Measurements from ENCODE around the gene CPNE4.

The CPNE4 gene

DNA sequence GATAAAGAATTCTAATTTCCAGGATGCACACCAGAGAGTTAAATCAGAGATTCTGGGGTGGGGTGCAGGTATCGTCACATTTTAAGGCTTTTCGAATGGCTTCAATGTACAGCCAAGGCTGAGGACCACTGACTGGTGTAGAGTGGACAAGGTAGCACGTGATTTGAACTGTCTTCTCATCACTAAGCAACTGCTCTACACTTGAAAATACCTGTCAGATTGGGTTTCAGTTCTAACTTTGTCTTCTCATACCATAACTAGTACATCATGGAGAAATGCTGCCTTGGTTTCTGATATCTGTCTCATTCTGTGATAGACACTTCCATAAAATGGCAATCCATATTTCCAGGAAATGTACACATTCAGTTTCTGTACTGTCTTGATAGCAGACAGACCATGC lies 474.0 kb downstream of the CPNE4 start:
- H3K27ac ChIP-seq (ENCODE audit: insufficient read depth, low read depth, low read length, poor library complexity, severe bottlenecking): no peak overlapping the region
- WGBS, 2 experiments: 90 to 96% methylated on average over 3 of the region's 3 CpGs

DNA sequence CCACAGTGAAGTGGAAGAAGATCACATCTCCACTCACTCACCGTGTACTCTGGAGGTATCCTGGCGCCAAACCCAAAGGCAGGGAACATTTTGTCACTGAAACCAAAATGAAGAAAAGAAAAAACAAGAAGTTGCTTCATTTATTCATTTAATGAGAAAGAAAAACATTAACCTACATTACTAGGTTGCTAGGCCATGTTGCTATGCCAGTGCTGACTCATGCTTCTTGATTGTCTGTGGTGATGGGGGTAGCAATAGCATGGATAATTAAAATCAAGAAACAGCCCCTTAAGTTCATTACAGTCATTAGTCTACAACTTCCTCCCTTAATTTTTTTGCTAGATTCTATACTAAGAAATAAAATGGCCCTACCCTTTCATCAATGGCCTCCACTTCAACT lies 479.4 kb downstream of the CPNE4 start:
- Histone ChIP-seq H3K4me3 (ENCODE audit: insufficient read depth, low read depth, low read length) (no peak overlapping the region), H3K4me1 (ENCODE audit: control insufficient read depth, insufficient read depth, low read length) (peaks cover 13% of the 10 kb centered on the region), H3K27me3 (ENCODE audit: control insufficient read depth, insufficient read depth, low read length, poor library complexity, severe bottlenecking) (no peaks in the 10 kb centered on the region), H3K27ac (ENCODE audit: insufficient read depth, low read depth, low read length, poor library complexity, severe bottlenecking) (no peak overlapping the region), H3K36me3 (ENCODE audit: control insufficient read depth, insufficient read depth, low read length) (no peaks in the 10 kb centered on the region), H3K9me3 (ENCODE audit: control insufficient read depth, low read length) (no peaks in the 10 kb centered on the region)
- 100% methylated on average over 2 of the region's 2 CpGs for WGBS, 2 experiments

More for the DNA sequence above, 474.0 kb downstream of the CPNE4 start:
- Histone ChIP-seq H3K27me3 (ENCODE audit: control insufficient read depth, insufficient read depth, low read length, poor library complexity, severe bottlenecking) (no peaks in the 10 kb centered on the region), H3K36me3 (ENCODE audit: control insufficient read depth, insufficient read depth, low read length) (no peaks in the 10 kb centered on the region), H3K9me3 (ENCODE audit: control insufficient read depth, low read length) (no peaks in the 10 kb centered on the region), H3K4me1 (ENCODE audit: control insufficient read depth, insufficient read depth, low read length) (peaks cover 19% of the 10 kb centered on the region), H3K4me3 (ENCODE audit: insufficient read depth, low read depth, low read length) (no peak overlapping the region)

DNA sequence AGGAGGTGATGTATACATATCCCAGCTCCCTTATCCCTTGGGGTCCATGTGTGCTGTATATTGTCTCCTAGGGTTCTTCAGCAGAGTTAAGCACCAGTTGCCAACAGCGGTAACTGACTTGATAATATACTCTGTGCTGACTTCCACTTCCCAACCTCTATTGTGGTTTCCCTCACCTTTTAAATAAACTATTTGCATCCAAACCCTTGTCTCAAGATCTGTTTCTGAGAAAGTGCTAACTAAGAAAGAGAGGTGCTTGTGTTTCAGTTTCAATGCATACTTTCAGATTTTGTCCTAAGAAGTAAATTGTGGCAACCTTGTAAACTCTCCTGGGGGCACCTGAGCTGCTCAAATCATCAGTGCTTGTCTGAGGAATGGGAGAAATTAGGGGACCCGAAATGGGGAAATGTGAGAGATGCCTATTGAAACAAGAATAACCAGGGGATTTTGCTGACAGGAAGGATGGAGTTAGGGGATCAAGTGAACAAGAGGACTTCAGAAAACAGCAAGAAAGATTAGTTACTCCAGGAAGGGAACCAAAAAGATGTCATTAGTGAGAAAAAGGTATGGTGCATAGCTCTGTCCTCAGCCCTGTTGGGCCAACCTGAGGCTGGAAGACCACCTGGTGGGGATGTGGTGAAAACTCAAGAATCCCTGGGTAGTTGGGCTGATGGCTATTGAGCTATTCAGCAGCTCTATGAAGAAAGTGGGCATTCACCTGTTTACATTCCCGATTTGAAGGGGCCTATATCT lies 481.1 kb downstream of the CPNE4 start:
- 91 to 97% methylated on average over 3 of the region's 3 CpGs for WGBS, 2 experiments
- Histone ChIP-seq H3K4me3 (ENCODE audit: insufficient read depth, low read depth, low read length) (no peak overlapping the region), H3K27ac (ENCODE audit: insufficient read depth, low read depth, low read length, poor library complexity, severe bottlenecking) (no peak overlapping the region), H3K27me3 (ENCODE audit: control insufficient read depth, insufficient read depth, low read length, poor library complexity, severe bottlenecking) (no peaks in the 10 kb centered on the region), H3K4me1 (ENCODE audit: control insufficient read depth, insufficient read depth, low read length) (peaks cover 13% of the 10 kb centered on the region), H3K36me3 (ENCODE audit: control insufficient read depth, insufficient read depth, low read length) (no peaks in the 10 kb centered on the region), H3K9me3 (ENCODE audit: control insufficient read depth, low read length) (no peaks in the 10 kb centered on the region)

DNA sequence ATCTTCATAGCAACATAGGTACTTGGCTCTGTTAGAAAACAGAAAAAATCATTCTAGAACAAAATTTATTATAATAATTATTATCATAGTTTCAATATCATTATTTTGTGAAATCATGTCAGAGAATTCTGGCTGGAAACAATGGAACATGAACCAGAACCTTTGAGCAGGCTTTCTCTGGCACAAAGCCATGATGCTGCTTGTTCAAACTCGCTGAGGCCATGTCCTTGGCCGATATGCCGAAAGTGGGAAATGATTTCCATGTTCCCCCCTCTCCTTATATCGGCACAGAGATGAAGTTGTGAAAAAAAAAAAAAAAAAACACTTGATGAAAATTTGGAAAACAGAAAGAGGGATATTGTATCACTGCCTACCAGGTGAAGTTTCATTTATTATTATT lies 483.1 kb downstream of the CPNE4 start:
- Histone ChIP-seq H3K27ac (ENCODE audit: insufficient read depth, low read depth, low read length, poor library complexity, severe bottlenecking) (no peak overlapping the region), H3K4me3 (ENCODE audit: insufficient read depth, low read depth, low read length) (no peak overlapping the region), H3K36me3 (ENCODE audit: control insufficient read depth, insufficient read depth, low read length) (no peaks in the 10 kb centered on the region), H3K4me1 (ENCODE audit: control insufficient read depth, insufficient read depth, low read length) (peaks cover 7% of the 10 kb centered on the region), H3K27me3 (ENCODE audit: control insufficient read depth, insufficient read depth, low read length, poor library complexity, severe bottlenecking) (no peaks in the 10 kb centered on the region), H3K9me3 (ENCODE audit: control insufficient read depth, low read length) (no peaks in the 10 kb centered on the region)
- WGBS, 2 experiments: 97 to 98% methylated on average over 3 to 4 of the region's 4 CpGs

DNA sequence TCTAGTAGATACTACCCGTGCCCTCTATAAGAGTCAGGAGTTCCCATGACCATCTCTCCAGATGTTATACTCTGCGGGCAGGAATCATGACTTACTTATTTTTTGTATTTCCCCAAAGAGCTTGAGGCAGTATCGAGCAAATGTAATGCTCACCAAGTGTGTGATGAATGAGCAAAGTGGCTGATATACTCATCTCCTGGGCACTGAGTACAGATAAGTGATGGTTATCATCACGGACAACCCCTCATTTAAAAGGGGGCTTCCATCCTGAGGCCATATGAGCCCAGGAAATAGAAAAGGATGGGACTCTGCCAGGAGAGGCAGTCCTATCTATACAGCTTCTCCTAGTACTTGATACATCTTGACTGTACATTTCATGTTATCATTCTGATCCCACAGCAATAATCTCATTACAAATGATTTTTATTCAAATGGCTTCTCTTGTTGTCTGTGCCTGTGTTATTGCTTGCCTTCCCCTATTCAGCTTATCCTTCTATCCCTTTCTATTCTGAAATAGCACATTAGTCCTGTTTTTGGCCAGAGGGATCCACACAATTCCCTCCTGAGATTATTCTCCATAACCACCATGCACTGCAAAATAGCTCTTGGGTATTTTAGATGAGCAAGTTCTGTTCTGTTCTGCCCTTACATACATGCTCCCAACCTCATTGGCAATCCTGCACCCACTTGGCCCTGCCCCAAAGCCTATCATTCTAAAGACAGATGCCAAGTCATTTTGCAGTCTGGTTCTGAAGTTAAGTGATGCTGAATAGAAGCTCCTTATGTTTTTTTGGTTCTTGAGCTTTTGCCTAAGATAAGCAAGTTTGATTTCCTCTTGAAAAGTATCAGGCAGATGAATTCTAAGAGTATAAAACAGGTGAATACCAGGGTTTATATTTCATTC lies 484.0 kb downstream of the CPNE4 start:
- no peaks in the 10 kb centered on the region for H3K36me3 ChIP-seq (ENCODE audit: control insufficient read depth, insufficient read depth, low read length)
- peaks cover 7% of the 10 kb centered on the region for H3K4me1 ChIP-seq (ENCODE audit: control insufficient read depth, insufficient read depth, low read length)
- H3K27ac ChIP-seq (ENCODE audit: insufficient read depth, low read depth, low read length, poor library complexity, severe bottlenecking): no peak overlapping the region
- 94% methylated on average over 4 of the region's 4 CpGs for WGBS, 2 experiments
- no peaks in the 10 kb centered on the region for H3K9me3 ChIP-seq (ENCODE audit: control insufficient read depth, low read length)
- H3K27me3 ChIP-seq (ENCODE audit: control insufficient read depth, insufficient read depth, low read length, poor library complexity, severe bottlenecking): no peaks in the 10 kb centered on the region
- no peak overlapping the region for H3K4me3 ChIP-seq (ENCODE audit: insufficient read depth, low read depth, low read length)

DNA sequence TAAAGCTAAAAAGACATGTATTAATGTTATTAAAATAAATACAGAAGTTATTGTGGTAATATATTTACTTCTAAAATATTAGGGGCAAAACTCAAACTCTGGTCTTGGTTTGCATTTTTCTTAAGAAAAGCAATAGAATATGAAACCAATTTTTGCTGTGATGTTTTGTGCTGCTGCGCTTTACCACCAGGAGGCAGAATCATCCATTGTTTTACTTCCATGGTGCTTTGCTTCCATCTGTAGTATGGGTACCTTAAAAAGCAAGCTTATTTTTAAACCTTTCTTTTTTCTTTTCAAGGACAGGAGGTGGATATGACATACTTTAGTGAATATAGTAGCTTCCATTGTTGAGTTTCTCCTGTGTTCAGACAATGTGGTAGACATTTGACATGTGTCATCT lies 485.5 kb downstream of the CPNE4 start:
- no peaks in the 10 kb centered on the region for H3K9me3 ChIP-seq (ENCODE audit: control insufficient read depth, low read length)
- H3K27ac ChIP-seq (ENCODE audit: insufficient read depth, low read depth, low read length, poor library complexity, severe bottlenecking): no peak overlapping the region
- H3K4me3 ChIP-seq (ENCODE audit: insufficient read depth, low read depth, low read length): no peak overlapping the region
- no peaks in the 10 kb centered on the region for H3K36me3 ChIP-seq (ENCODE audit: control insufficient read depth, insufficient read depth, low read length)
- 100% methylated on average over 1 of the region's 1 CpG for WGBS, 2 experiments
- H3K27me3 ChIP-seq (ENCODE audit: control insufficient read depth, insufficient read depth, low read length, poor library complexity, severe bottlenecking): no peaks in the 10 kb centered on the region
- peaks cover 7% of the 10 kb centered on the region for H3K4me1 ChIP-seq (ENCODE audit: control insufficient read depth, insufficient read depth, low read length)

DNA sequence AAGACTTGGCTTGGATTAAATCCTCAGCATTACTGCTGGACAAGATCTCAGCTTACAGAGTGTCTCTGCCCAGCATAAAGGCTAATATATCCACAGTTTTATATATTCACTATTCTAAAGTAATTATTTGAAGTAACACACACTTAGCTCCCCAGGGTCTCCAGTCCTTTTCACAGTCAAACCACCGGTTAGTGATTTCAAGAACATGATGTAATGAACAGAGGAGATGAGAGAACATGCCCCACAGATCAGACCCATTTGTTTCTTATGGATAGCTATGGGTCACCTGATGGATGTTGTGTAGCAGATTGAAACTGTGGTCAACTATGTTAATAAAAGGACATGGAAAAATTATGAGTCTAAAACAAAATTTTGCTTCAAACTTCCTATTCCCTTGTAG lies 487.2 kb downstream of the CPNE4 start:
- H3K9me3 ChIP-seq (ENCODE audit: control insufficient read depth, low read length): no peaks in the 10 kb centered on the region
- 85 to 100% methylated on average over 1 of the region's 1 CpG for WGBS, 2 experiments

DNA sequence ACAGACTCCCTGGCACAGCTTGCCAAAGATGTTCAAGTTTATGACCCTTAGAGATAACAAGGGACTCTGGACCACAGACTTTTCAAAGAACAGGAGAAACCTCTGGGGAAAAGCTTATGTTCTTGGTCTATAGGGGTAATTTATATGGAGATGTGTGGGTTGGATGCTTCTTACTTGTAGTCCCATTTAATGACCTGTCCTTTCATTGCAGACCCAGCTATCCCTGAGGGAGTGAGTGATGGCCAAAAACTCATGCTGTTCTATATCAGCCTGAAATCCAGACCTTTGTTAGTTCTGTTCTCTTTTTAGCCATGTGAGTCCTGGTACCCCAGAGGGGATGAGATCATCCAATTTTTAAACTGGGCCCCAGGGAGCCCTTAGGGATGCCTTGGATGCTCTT lies 488.4 kb downstream of the CPNE4 start:
- Histone ChIP-seq H3K4me1 (ENCODE audit: control insufficient read depth, insufficient read depth, low read length) (no peaks in the 10 kb centered on the region), H3K9me3 (ENCODE audit: control insufficient read depth, low read length) (no peaks in the 10 kb centered on the region), H3K27ac (ENCODE audit: insufficient read depth, low read depth, low read length, poor library complexity, severe bottlenecking) (no peak overlapping the region), H3K4me3 (ENCODE audit: insufficient read depth, low read depth, low read length) (no peak overlapping the region), H3K27me3 (ENCODE audit: control insufficient read depth, insufficient read depth, low read length, poor library complexity, severe bottlenecking) (no peaks in the 10 kb centered on the region), H3K36me3 (ENCODE audit: control insufficient read depth, insufficient read depth, low read length) (no peaks in the 10 kb centered on the region)

More for the DNA sequence above, 487.2 kb downstream of the CPNE4 start:
- Histone ChIP-seq H3K4me3 (ENCODE audit: insufficient read depth, low read depth, low read length) (no peak overlapping the region), H3K27me3 (ENCODE audit: control insufficient read depth, insufficient read depth, low read length, poor library complexity, severe bottlenecking) (no peaks in the 10 kb centered on the region), H3K4me1 (ENCODE audit: control insufficient read depth, insufficient read depth, low read length) (peaks cover 5% of the 10 kb centered on the region), H3K36me3 (ENCODE audit: control insufficient read depth, insufficient read depth, low read length) (no peaks in the 10 kb centered on the region), H3K27ac (ENCODE audit: insufficient read depth, low read depth, low read length, poor library complexity, severe bottlenecking) (no peak overlapping the region)

DNA sequence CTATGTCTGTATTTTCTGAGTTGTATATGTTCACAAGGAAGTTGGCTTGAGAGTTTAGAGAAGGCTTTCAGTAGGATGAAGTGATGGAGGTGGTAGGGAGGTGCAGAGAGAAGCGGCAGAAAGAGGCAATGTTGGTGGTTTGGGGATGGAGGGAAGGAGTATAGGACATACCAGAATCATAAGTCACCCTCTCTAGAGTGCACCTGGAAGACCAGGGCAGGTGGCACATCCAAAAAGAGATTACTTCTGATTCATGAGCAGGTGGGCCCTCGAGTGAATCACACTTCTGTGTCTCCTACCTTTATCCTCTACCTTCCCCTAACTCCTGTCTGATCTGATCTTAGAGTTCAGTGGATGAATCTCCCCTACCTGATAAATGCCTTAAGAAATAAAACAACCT lies 490.3 kb downstream of the CPNE4 start:
- WGBS, 2 experiments: 90 to 94% methylated on average over 2 of the region's 2 CpGs
- no peaks in the 10 kb centered on the region for H3K4me1 ChIP-seq (ENCODE audit: control insufficient read depth, insufficient read depth, low read length)
- H3K9me3 ChIP-seq (ENCODE audit: control insufficient read depth, low read length): no peaks in the 10 kb centered on the region
- H3K36me3 ChIP-seq (ENCODE audit: control insufficient read depth, insufficient read depth, low read length): no peaks in the 10 kb centered on the region
- no peak overlapping the region for H3K27ac ChIP-seq (ENCODE audit: insufficient read depth, low read depth, low read length, poor library complexity, severe bottlenecking)
- H3K27me3 ChIP-seq (ENCODE audit: control insufficient read depth, insufficient read depth, low read length, poor library complexity, severe bottlenecking): no peaks in the 10 kb centered on the region
- H3K4me3 ChIP-seq (ENCODE audit: insufficient read depth, low read depth, low read length): no peak overlapping the region

DNA sequence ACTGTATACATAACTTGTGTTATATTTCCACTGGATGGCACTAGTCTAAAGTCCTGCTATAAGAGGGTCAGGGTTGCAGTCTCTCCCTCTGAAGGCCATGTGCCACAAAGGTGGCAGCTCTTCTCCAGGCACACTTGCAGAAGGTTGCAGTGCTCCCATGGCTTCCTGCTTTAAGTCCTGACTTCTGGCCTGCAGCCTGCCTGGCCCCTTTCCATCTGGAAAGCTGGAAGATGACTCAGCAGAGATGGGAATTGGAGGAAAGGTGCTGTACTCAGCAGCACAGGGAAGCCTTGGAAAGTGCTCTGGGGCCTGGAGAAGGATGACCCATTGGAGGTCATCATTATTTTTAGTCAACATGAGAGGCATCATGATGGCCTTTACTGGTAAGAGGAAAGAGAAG lies 491.1 kb downstream of the CPNE4 start:
- Histone ChIP-seq H3K4me3 (ENCODE audit: insufficient read depth, low read depth, low read length) (no peak overlapping the region), H3K27me3 (ENCODE audit: control insufficient read depth, insufficient read depth, low read length, poor library complexity, severe bottlenecking) (no peaks in the 10 kb centered on the region), H3K36me3 (ENCODE audit: control insufficient read depth, insufficient read depth, low read length) (no peaks in the 10 kb centered on the region), H3K9me3 (ENCODE audit: control insufficient read depth, low read length) (no peaks in the 10 kb centered on the region), H3K27ac (ENCODE audit: insufficient read depth, low read depth, low read length, poor library complexity, severe bottlenecking) (no peak overlapping the region), H3K4me1 (ENCODE audit: control insufficient read depth, insufficient read depth, low read length) (no peaks in the 10 kb centered on the region)

Data from ectodermal cell (in vitro differentiated cells).